K562 (cell line): ENCODE results near the gene GPER1. TPM values are rescaled to one million over a fixed set of nuclear protein-coding genes. Genes with fewer than 3 reads are reported as not detected.

Experiments
- AFF4 ChIP-seq: sonication (generic); formaldehyde crosslinking; IDR thresholded peaks from 2 replicates; pipeline ENCODE4 v1.8.0; 2023; ENCODE audit warnings: mild to moderate bottlenecking, missing genetic modification reagents
- CBX8 ChIP-seq: fragments of 200-600 bp; sonication (generic); IDR thresholded peaks from 2 replicates; pipeline ENCODE4 v1.6.1; 2012; ENCODE audit warnings: borderline replicate concordance, mixed run types, low read depth, mild to moderate bottlenecking, moderate library complexity, mixed read lengths, low read length, control low read depth, inconsistent platforms; ENCODE audit not compliant: poor library complexity, severe bottlenecking; ENCODE audit errors: extremely low read depth
- HDGF ChIP-seq: fragments of 450-650 bp; IDR thresholded peaks from 2 replicates; pipeline ENCODE4 v1.6.1; 2016
- HMGXB4 ChIP-seq: sonication (generic); formaldehyde crosslinking; IDR thresholded peaks from 2 replicates; pipeline ENCODE4 v1.8.1; 2023; ENCODE audit warnings: mild to moderate bottlenecking, missing genetic modification reagents
- KLF1 ChIP-seq: fragments of 450-650 bp; IDR thresholded peaks from 2 replicates; pipeline ENCODE4 v1.6.1; 2016; ENCODE audit warnings: missing genetic modification characterization, missing compliant biosample characterization
- MYC ChIP-seq, 2 experiments: fragments of 250-450 bp in 1 of 2; sonication (Bioruptor Pico) in 1 of 2; IDR thresholded peaks; 2 replicates each; pipeline versions ENCODE4 v1.5.1 to v1.6.1; 2012 to 2021; ENCODE audit warnings: low read depth in 2 of 2, borderline replicate concordance in 1 of 2, improper control_type of control experiment in 1 of 2, low read length in 1 of 2, mild to moderate bottlenecking in 1 of 2, moderate library complexity in 1 of 2
- PCBP2 ChIP-seq: fragments of 200-400 bp; formaldehyde crosslinking; IDR thresholded peaks from 2 replicates; pipeline ENCODE4 v1.6.1; 2018; ENCODE audit warnings: low read length, low read depth, mild to moderate bottlenecking, moderate library complexity; ENCODE audit not compliant: poor library complexity, severe bottlenecking
- RAD21 ChIP-seq, 2 experiments: fragments of 250-450 bp in 1 of 2; fragments of 450-650 bp in 1 of 2; sonication (Bioruptor Pico) in 1 of 2; formaldehyde crosslinking in 1 of 2; IDR thresholded peaks in 1 of 2; conservative IDR thresholded peaks in 1 of 2; 2 replicates each; pipeline versions ENCODE4 v1.4.0 to v1.8.0; 2020 to 2022; ENCODE audit warnings: mild to moderate bottlenecking in 2 of 2, moderate library complexity in 1 of 2
- polyA plus RNA-seq, 8 experiments: library from polyadenylated mRNA; depleted of rRNA in 4 of 8; stranded (reverse) in 5 of 8; unstranded in 3 of 8; fragments of >200 nt; fragmentation: Nextera tagmentation in 2 of 8; fragmentation: Illumina TruSeq in 1 of 8; extraction: Ambion mirVana in 2 of 8; extraction: Trizol in 1 of 8; gene quantifications; 2 replicates each; pipeline versions ENCODE4 v1.2.1 to v1.2.3, GENCODE V29; 2011 to 2014; ENCODE audit warnings: inconsistent platforms in 1 of 8, missing spikeins in 1 of 8
- total RNA-seq, 7 experiments: library from RNA; depleted of rRNA in 6 of 7; stranded (reverse); fragments of >200 nt in 6 of 7; fragmentation: Illumina TruSeq in 2 of 7; extraction: Trizol in 2 of 7; gene quantifications; 2 replicates each; pipeline versions ENCODE4 v1.2.1 to v1.2.3, GENCODE V29; 2011 to 2021; ENCODE audit warnings: low replicate concordance in 1 of 7

GPER1 gene
- total and polyA plus RNA-seq, 9 of the 15 experiments (the other 6 are each of a cell fraction or from before 2014, with no cell fraction given), result 0.04 to 0.09 (median 0.08) TPM; not detected in 6

GRCh38 chr7:1112625-1113547 is 25.0 kb downstream of the GPER1 start (continued):
- TF ChIP-seq HMGXB4 (CRISPR knock-in tag) (no peak), AFF4 (CRISPR knock-in tag) (no peak), MYC (IDR thresholded peaks at IDR 0.05; ENCODE audit: low read depth, low read length) (no peak), MYC (CRISPR knock-in tag; IDR thresholded peaks at IDR 0.05; ENCODE audit: borderline replicate concordance, low read depth) (no peak), PCBP2 (no peak), CBX8 (no peak), HDGF (no peak), RAD21 (CRISPR knock-in tag; conservative IDR thresholded peaks at IDR 0.05 in 1 of 2, IDR thresholded peaks at IDR 0.05 in 1 of 2) (no peak), KLF1 (tag) (no peak)
